ENCODE data around the gene ARL3. TPM values are rescaled to one million over a fixed set of nuclear protein-coding genes. Genes with fewer than 3 reads are reported as not detected.

The ARL3 gene
- total RNA-seq, 1 experiment from 2014 or later, result 16.5 TPM

DNA sequence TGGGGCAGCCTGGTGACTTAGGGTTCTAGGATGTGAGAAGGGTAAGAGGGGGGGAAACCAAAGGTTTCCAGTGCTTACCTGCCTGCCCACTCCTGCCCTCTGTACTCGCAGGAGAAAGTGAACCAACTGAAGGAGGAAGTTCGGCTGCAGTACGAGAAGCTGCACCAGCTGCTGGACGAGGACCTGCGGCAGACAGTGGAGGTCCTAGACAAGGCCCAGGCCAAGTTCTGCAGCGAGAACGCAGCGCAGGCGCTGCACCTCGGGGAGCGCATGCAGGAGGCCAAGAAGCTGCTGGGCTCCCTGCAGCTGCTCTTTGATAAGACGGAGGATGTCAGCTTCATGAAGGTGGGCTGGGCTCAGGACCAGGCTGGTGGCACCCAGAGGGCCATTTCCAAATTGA, 59.2 kb downstream of the ARL3 start:
- no peak overlapping the region for H3K9ac ChIP-seq (ENCODE audit: extremely low read depth, insufficient read length, low read length)
- H2AK5ac ChIP-seq (ENCODE audit: insufficient read length, low read length), result no peak overlapping the region
- no peak overlapping the region for H2BK20ac ChIP-seq (ENCODE audit: low read depth, low read length, poor library complexity, severe bottlenecking)
- no peak overlapping the region for H2AFZ ChIP-seq (ENCODE audit: low read length)
- WGBS (ENCODE audit: extremely low coverage, insufficient read length, low lambda C conversion rate), result no CpG with 5 or more reads among the region's 12 CpGs
- H3K79me2 ChIP-seq (ENCODE audit: insufficient read depth, low read length), result peaks cover 2% of the 10 kb centered on the region; the same call in 1 of the 2 replicates
- H3K4me1 ChIP-seq (ENCODE audit: insufficient read depth, low read length), result no peaks in the 10 kb centered on the region; the same call in 1 of the 2 replicates
- no peak overlapping the region for H2BK12ac ChIP-seq (ENCODE audit: insufficient read length, low read depth, low read length)
- no peak overlapping the region for H4K5ac ChIP-seq (ENCODE audit: insufficient read length, low read depth, low read length)
- no peak overlapping the region for H3K27ac Mint-ChIP-seq
- H3K27me3 ChIP-seq (ENCODE audit: insufficient read depth, low read length), result no peaks in the 10 kb centered on the region
- H3K9me3 Mint-ChIP-seq, result no peaks in the 10 kb centered on the region
- H4K8ac ChIP-seq (replicated peaks; ENCODE audit: insufficient read length, low read depth, low read length), result no peak overlapping the region
- no peak overlapping the region for H2BK15ac ChIP-seq (ENCODE audit: low read depth, low read length)
- no peak overlapping the region for H3K56ac ChIP-seq (ENCODE audit: insufficient read length, low read depth, low read length)
- no peaks in the 10 kb centered on the region for H4K20me1 ChIP-seq (ENCODE audit: control insufficient read depth, insufficient read depth, insufficient read length)
- H3K4me1 Mint-ChIP-seq, result peaks cover 25 to 42% of the 10 kb centered on the region in 2 experiments
- no peak overlapping the region for H3K4ac ChIP-seq (ENCODE audit: low read depth, low read length)
- H3K36me3 Mint-ChIP-seq (ENCODE audit: insufficient read depth in 1 of 3, low read depth in 3 of 3), result peaks cover 20 to 56% (median 49%) of the 10 kb centered on the region in 3 experiments
- peaks cover 6% of the 10 kb centered on the region for H3K79me1 ChIP-seq (ENCODE audit: insufficient read depth, low read depth, low read length, poor library complexity, severe bottlenecking)
- H3K4me2 ChIP-seq (ENCODE audit: insufficient read depth, insufficient read length, low read length), result no peak overlapping the region
- H3K27ac ChIP-seq (ENCODE audit: insufficient read length, low read depth, low read length), result no peak overlapping the region
- no peaks in the 10 kb centered on the region for H3K27me3 Mint-ChIP-seq (ENCODE audit: low read depth)
- H3T11ph ChIP-seq (ENCODE audit: low read length), result no peak overlapping the region
- H2BK120ac ChIP-seq (ENCODE audit: low read depth, low read length, poor library complexity, severe bottlenecking), result no peak overlapping the region
- H4K91ac ChIP-seq (ENCODE audit: insufficient read length, low read depth, low read length), result no peak overlapping the region
- TF ChIP-seq CTCF (conservative IDR thresholded peaks at IDR 0.05), result no peak
- H3K4me3 Mint-ChIP-seq, result no peak overlapping the region
- no peaks in the 10 kb centered on the region for H3K23me2 ChIP-seq (ENCODE audit: insufficient read length, low read depth, low read length, poor library complexity, severe bottlenecking)
- H3K18ac ChIP-seq (ENCODE audit: insufficient read length, low read depth, low read length), result no peak overlapping the region
- no peaks in the 10 kb centered on the region for H3K9me3 ChIP-seq (ENCODE audit: control insufficient read depth, low read depth, low read length)
- H2BK5ac ChIP-seq (ENCODE audit: insufficient read length, low read length), result no peak overlapping the region
- H3K14ac ChIP-seq (ENCODE audit: insufficient read depth, low read length), result no peak overlapping the region
- no peak for DNase-seq
- H3K23ac ChIP-seq (ENCODE audit: insufficient read length, low read depth, low read length), result no peak overlapping the region
